ENCODE measurements around the gene MGAT5. TPM values are rescaled to one million over a fixed set of nuclear protein-coding genes. Genes with fewer than 3 reads are reported as not detected.

The MGAT5 gene
- total RNA-seq, 2 experiments from 2014 or later = 60.8 to 68.0 TPM

DNA sequence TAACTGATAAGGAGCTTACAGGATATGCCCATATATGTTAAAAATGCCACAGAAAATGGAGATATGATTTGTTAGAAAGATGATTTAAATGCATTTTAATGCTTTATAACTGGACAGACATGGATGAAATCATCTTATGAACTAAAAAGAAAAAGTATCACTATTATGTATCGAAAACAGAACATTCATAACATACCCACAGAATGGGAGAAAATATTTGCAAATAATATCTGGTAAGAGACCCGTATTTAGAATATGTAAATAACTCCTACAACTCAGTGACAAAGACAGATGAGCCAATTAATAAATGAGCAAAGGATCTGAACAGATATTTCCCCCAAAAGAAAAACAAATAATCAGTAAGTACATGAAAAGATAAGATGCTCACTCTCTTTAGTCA lies 24.3 kb upstream of the MGAT5 start:
- Histone ChIP-seq H3K4me3 (ENCODE audit: low read depth, low read length, poor library complexity, severe bottlenecking) (no peak overlapping the region), H3K4me1 (ENCODE audit: insufficient read depth, low read length, poor library complexity, severe bottlenecking) (peaks cover 39% of the 10 kb centered on the region), H2AFZ (ENCODE audit: low read length) (no peak overlapping the region), H3K36me3 (ENCODE audit: insufficient read depth, low read length) (peaks cover 28% of the 10 kb centered on the region), H3K4me2 (ENCODE audit: low read length) (no peak overlapping the region), H4K20me1 (ENCODE audit: insufficient read depth, low read length) (0 out of 2 replicates have a peak, but pooled peaks cover 3% of the 10 kb centered on the region), H3K27ac (ENCODE audit: low read depth, low read length, poor library complexity, severe bottlenecking) (no peak overlapping the region), H3K79me2 (ENCODE audit: insufficient read depth, low read depth, low read length) (peaks cover 56% of the 10 kb centered on the region; the same call in 1 of the 2 replicates), H3K9me2 (ENCODE audit: insufficient read depth, low read length) (no peaks in the 10 kb centered on the region), H3K9me3 (ENCODE audit: low read length) (peaks cover 27% of the 10 kb centered on the region)
- no TSS peak for BruUV-seq (replicated peaks)
- CTCF ChIA-PET (ENCODE audit: unreplicated experiment) = interaction anchor here (0.6 kb wide), 1 partner anchor 32 kb away, joined by 3 read pairs; no protein-coding TSS in a partner anchor
- DNase-seq (ENCODE audit: low spot score) = no peak
- no peak for TF ChIP-seq CTCF (conservative IDR thresholded peaks at IDR 0.05; ENCODE audit: low read length)
- TF ChIP-seq EZH2phosphoT487 (IDR thresholded peaks at IDR 0.05; ENCODE audit: borderline replicate concordance, low read depth, low read length) = no peak
- POLR2A ChIA-PET = interaction anchor here (0.6 to 1.9 kb wide), 2 partner anchors 9 to 15 kb away, joined by 3 to 4 read pairs; no protein-coding TSS in a partner anchor
- intact Hi-C loops (cut with micrococcal nuclease; ENCODE audit: unreplicated experiment) = no loop called here

DNA sequence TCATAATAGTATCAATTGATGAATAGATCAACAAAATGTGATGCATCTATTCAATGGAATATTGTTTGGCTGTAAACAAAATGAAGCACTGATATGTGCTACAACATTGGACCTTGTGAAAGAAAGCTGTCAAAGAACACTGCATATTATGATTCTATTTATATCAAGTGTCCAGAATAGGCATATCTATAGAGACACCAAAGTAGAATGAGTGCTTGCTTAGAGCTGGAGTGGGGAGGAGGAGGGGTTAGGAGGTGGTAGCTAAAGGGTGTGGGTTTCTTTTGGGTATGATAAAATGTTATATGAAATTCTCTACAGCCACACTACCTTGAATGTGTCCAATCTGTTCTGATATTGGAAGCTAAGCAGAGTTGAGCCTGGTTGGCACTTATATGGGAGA lies 23.0 kb upstream of the MGAT5 start:
- H3K4me1 ChIP-seq (ENCODE audit: insufficient read depth, low read length, poor library complexity, severe bottlenecking) = peaks cover 52% of the 10 kb centered on the region
- H3K4me3 ChIP-seq (ENCODE audit: low read depth, low read length, poor library complexity, severe bottlenecking) = no peak overlapping the region
- BruUV-seq (replicated peaks) = no TSS peak
- H3K4me2 ChIP-seq (ENCODE audit: low read length) = no peak overlapping the region
- H3K9me2 ChIP-seq (ENCODE audit: insufficient read depth, low read length) = no peaks in the 10 kb centered on the region
- no peak for DNase-seq (ENCODE audit: low spot score)
- POLR2A ChIA-PET = interaction anchor here (0.7 to 1.5 kb wide), 6 partner anchors 10 to 112 kb away, joined by 3 to 7 read pairs (median 5); no protein-coding TSS in a partner anchor
- TF ChIP-seq CTCF (conservative IDR thresholded peaks at IDR 0.05; ENCODE audit: low read length) (no peak), EZH2phosphoT487 (IDR thresholded peaks at IDR 0.05; ENCODE audit: borderline replicate concordance, low read depth, low read length) (no peak)
- CTCF ChIA-PET (ENCODE audit: unreplicated experiment) = interaction anchor here (1.4 kb wide), 1 partner anchor 181 kb away, joined by 3 read pairs; no protein-coding TSS in a partner anchor
- H4K20me1 ChIP-seq (ENCODE audit: insufficient read depth, low read length) = no peaks in the 10 kb centered on the region
- H3K79me2 ChIP-seq (ENCODE audit: insufficient read depth, low read depth, low read length) = peaks cover 67% of the 10 kb centered on the region; the same call in 1 of the 2 replicates
- H2AFZ ChIP-seq (ENCODE audit: low read length) = no peak overlapping the region
- peaks cover 27% of the 10 kb centered on the region for H3K9me3 ChIP-seq (ENCODE audit: low read length)
- intact Hi-C loops (cut with micrococcal nuclease; ENCODE audit: unreplicated experiment) = no loop called here
- peaks cover 30% of the 10 kb centered on the region for H3K36me3 ChIP-seq (ENCODE audit: insufficient read depth, low read length)
- H3K27ac ChIP-seq (ENCODE audit: low read depth, low read length, poor library complexity, severe bottlenecking) = peak overlapping the region; percentile 95

DNA sequence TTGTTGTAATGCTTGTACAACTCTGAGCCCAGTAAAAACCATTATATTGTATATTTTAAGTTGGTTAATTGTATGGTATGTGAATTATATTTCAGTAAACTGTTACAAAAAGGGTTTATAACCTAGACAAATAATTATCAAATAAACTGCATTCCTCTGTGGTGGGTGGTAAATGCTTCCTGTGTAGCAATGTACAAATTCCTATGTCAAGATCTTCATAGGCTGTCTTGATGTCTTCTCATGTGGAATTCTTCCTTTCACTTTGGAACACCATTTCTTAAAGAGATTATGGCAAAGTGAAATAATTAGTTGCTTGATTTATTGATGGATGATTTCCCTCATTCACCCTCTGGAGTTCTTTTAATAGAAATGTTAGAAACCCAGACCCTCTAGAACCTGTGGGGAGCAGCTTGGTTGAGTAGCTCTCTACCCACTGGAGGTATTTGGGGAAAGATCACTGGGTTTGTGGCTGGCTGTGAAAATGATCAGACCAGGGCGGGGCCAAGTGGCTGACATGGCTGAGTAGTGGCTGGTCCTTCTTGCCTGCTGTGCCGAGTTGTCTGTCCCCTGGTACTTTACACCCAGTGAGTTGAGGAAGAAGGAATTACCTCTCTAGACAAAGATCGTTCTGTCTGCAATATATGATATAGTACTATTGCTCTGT lies 22.4 kb upstream of the MGAT5 start:
- Histone ChIP-seq H3K79me2 (ENCODE audit: insufficient read depth, low read depth, low read length) (peaks cover 70% of the 10 kb centered on the region; the same call in 1 of the 2 replicates), H3K9me3 (ENCODE audit: low read length) (peaks cover 27% of the 10 kb centered on the region), H4K20me1 (ENCODE audit: insufficient read depth, low read length) (no peaks in the 10 kb centered on the region), H3K4me3 (ENCODE audit: low read depth, low read length, poor library complexity, severe bottlenecking) (peak overlapping the region; percentile 51), H3K36me3 (ENCODE audit: insufficient read depth, low read length) (peaks cover 32% of the 10 kb centered on the region), H3K4me1 (ENCODE audit: insufficient read depth, low read length, poor library complexity, severe bottlenecking) (peaks cover 58% of the 10 kb centered on the region), H3K9me2 (ENCODE audit: insufficient read depth, low read length) (no peaks in the 10 kb centered on the region), H3K4me2 (ENCODE audit: low read length) (peak overlapping the region; percentile 91), H3K27ac (ENCODE audit: low read depth, low read length, poor library complexity, severe bottlenecking) (peak overlapping the region; percentile 95), H2AFZ (ENCODE audit: low read length) (no peak overlapping the region)
- intact Hi-C loops (cut with micrococcal nuclease; ENCODE audit: unreplicated experiment) = no loop called here
- TF ChIP-seq EZH2phosphoT487 (IDR thresholded peaks at IDR 0.05; ENCODE audit: borderline replicate concordance, low read depth, low read length) (no peak), CTCF (conservative IDR thresholded peaks at IDR 0.05; ENCODE audit: low read length) (no peak)
- BruUV-seq (replicated peaks) = no TSS peak
- ChIA-PET POLR2A (interaction anchor here (0.7 to 1.5 kb wide), 8 partner anchors 11 to 113 kb away, joined by 3 to 7 read pairs (median 4); no protein-coding TSS in a partner anchor), CTCF (ENCODE audit: unreplicated experiment) (interaction anchor here (1.4 kb wide), 1 partner anchor 181 kb away, joined by 3 read pairs; no protein-coding TSS in a partner anchor)
- DNase-seq (ENCODE audit: low spot score) = no peak
